Amniotic epithelial cell (primary cell): ENCODE measurements around the gene IL2RA.
"Not testable (repeated sequence)": the region's sequence is repeated elsewhere in the genome, so short reads cannot be mapped to it uniquely, and the experiment has no call there.

ENCODE experiments used
- DNase-seq: peaks from one replicate; pipeline ENCODE4 v3.0.0-alpha.2; 2010; ENCODE audit warnings: low read depth

IL2RA gene

DNA sequence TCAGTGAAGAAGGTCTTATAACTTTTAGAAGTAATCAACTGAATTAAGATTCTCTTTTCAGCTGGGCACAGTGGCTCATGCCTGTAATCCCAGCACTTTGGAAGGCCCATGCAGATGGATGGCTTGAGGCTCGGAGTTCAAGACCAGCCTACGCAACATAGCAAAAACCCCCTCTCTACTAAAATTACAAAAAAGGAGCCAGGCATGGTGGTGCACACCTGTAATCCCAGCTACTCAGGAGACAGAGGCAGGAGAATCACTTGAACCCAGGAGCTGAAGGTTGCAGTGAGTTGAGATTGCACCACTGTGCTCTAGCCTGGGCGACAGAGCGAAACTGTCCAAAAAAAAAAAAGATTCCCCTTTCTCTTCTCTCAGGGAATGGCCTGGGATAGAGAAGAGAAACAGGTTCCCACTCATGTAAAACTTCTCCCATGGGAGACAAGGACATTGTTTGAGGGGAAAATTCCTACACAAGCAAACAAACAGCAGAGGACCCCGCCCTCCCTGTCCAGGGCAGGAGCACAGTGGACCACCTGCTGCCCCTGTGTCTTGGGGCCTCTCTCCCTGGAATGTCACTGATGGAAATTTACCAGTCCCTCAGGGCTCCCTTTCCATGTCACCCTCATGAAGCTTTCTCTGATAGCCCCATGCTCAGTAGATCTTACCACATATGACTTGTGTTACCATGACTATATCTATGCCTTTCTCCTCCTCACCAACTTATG, 5.6 kb downstream of the IL2RA start:
- no peak for DNase-seq

DNA sequence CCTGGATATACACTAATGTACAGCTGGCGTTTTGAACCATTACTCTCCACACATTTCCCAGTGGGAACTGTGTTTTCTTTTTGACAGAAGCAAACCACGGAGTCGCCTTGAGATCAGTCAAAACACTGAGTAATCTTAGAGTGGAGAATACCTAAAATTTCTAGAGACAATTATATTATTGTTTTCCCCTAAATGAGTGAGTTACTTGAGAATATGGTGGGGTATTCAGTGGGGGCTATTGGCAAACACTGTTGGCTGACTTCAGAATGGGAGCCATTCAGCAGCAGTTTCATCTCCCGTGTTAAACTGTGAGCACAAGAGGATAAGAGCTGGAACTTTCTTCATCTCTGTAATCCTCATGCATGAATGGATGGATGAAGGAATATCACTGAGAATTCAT, 6.2 kb downstream of the IL2RA start:
- no peak for DNase-seq

DNA sequence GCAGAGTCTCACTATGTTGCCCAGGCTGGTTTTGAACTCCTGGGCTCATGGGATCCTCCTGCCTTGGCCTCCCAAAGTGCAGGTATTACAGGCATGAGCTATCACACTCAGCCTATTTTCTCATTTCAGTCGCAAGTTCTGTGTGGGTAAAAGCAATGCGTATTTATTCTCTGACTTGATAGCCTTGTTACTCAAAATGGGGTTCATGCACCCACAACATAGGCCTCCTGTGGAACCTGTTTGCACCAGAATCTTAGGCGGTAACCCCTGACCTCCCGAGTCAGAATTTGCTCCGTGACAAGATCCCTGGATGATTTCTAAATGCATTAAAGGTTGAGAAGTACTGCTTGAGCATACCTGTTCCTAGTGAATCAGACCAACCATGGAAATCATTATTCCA, 7.3 kb downstream of the IL2RA start:
- no peak for DNase-seq

DNA sequence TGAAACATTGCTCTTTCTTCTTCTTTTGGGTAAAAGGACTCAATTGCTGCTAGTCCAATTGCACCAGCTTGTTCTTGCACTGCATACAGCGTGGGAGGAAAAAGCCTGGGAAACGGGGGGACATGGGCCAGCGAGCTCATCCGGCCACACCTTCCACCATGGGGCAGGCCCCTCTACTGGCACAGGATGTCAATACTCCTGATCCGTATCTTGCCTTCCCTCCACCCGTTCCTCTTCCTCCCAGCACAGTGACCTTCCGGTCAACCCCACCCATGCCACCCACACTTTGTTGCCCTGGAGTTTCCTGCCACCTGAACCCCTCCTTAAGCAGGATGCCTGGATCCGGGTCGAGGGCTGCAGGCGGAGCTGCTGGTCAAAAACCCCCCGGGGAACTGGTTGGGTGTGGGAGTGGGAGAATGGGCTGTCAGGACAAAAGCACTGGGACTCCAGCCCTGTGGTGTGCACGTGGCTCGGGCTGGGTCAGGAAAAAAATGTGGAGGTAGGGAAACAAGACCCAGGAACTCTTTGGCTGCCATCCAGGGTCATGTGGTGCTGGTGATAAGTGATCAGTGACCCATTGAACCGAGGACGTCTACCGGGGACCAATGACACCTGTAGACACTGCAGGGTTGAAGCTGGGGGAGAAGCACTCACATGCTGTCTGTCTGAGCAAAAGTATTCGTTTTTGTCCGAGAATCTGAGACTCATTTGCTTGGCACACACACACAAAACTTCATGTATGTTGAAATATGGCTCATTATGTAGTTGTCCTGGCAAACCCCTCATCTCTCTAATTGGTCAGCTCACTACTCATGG, 8.1 kb downstream of the IL2RA start:
- no peak for DNase-seq

DNA sequence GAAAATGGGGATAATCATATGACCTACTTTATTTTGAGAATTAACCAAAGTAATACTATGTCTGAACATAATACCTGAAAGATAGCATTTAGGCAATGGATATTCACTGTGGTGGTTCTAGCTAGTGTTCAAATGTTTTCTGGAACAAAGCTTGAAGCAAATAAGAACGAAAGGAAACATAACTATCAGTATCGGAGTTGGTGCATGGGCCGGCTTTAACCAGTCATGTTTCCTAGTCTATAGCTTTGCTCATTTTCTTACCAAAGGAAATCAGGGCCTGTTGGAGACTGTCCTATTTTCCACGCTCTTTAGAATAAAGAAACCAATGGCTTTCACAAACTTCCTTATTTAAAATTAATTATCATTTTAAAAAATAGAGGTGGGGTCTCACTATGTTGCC, 8.9 kb downstream of the IL2RA start:
- no peak for DNase-seq

DNA sequence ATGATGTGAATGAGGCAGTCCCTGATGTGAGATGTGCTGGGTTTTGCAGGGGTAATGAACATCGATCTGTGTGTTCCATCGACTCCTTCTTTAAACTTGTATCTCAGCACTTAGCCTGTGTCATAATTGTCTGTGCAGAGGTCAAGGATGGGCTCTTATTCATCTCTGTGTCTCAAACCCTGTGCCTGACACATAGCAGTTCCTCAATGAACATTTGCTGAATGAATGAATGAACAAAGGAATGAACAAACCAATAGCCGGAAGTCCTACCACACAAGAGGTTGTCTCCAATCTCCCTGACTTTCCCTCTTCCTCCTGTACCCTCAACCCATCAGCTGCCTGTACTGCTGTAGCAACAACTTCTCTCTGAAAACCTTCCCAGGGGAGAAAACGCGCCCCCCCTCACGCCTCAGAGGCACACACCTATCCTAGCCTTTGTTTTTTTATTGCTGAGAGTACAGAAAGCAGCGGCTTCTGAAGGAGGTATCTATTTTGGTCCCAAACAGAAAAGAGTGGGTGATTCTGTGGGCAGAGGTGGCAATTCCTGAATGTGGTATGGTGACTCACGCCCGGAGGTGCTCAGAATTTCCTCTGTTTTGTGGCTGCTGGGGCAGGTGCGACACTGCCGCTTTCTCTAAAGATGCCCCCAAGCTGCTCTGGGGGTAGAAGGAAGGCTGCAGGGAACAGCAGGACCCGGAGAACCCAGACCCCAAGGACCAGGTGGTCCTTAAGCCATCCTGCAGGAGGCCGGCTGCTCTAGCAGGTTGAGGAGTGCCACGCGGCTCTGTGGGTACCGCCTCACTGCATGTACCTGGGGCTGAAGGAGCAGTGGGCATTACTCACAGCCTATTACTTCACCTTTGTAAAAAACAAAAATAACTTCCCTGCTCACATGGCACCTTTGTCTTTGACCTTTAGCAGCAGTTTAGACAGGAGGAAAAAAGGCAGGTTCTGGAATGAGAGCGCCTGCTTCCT, 9.6 kb downstream of the IL2RA start:
- no peak for DNase-seq

DNA sequence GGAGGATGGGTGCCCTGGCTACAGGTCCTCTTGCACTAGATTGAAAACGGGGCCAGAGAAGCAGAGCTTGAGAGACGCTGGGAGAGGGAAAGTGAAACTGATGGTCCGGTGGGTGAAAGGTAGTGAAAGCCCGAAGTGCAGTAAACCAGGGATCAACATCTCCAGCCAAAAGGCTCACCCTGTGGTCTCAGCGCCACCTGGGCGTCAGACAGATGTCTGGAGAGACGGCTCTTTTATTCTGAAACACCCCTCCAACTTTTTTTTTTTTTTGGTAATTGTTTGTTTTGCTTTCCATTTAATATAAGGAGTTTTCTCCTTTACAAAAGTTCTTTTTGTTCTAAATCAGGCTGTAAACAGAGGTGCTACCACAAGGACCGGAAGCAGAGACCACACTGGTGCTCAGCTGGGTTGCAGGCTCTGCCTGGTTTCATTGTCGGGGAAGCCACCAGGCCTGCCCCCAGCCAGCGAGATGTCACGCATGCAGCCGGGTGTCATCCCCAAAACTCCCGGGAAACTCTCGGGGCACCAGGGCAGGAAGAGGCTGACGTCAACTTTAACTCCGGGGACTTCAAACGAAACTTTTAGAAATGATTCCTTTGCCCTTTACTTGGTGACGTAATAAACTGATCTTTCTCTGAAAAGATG, 11.2 kb downstream of the IL2RA start:
- peak; percentile 52 for DNase-seq

DNA sequence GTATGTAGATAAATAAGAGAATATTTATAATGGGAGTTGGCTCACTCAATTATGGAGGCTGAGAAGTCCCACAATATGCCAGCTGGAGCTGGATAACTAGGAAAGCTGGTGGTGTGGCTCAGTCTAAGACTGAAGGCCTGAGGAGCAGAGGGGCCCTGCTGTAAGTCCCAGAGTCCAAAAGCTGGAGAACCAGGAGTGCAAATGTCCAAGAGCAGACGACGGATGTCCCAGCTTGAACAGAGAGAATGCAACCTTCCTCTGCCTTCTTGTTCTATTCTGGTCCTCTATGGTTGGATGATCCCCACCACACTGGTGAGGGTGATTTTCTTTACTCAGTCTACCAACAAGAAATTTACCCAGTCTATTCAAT, 13.2 kb downstream of the IL2RA start:
- DNase-seq: no peak

DNA sequence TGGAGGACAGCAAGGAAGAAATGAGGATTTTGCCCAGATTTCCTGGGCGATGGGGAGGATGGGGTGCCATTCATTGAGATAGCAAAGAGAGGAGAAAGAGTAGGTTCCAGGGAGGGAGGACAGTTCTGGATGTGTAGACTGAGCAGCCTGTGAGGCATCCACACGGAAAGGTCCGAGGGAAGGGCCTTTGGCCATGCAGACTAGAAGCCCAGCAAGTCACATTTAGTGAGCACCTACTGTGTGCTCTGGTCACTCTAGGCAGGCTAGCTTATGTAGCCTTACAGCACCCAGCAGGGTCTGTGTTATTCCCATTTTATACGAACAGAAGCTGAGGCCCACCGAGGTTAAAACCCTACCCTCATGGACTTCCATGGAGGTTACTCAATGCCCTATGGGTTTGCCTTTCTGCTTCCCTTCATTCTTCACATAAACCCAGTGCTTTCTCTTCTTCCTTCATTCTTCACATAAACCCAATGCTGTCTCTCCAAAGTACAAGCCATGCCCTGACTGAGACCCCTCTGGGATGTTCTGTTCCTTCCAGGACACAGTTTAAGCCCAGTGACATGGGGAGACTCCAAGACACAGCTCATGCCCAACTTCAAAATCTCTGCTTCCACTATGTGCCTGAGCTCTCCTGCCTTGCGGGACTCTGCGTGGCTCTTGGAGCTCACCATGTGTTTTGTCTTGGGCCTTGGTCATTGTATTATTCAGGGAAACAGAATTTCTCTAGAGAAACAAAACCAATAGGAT, 13.7 kb downstream of the IL2RA start:
- no peak for DNase-seq

DNA sequence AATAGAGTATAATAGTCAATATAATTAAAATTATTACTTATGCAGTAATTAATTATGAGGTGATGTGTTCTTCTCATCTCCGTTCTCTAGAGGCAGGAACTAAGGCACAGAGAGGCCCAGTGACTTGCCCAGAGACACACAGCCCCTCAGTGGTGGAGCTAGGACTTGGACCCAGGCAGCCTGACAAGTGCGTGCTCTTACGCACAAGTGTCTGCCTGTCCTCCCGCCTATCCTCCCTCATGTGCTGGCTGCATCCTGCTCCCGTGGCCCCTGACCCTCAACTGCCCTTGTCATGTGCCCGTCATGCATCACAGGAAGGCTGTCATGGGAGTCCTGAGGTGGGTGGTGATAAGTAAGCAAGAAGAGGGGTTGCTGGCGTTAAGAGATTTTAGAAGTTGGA, 14.3 kb downstream of the IL2RA start:
- DNase-seq: no peak

DNA sequence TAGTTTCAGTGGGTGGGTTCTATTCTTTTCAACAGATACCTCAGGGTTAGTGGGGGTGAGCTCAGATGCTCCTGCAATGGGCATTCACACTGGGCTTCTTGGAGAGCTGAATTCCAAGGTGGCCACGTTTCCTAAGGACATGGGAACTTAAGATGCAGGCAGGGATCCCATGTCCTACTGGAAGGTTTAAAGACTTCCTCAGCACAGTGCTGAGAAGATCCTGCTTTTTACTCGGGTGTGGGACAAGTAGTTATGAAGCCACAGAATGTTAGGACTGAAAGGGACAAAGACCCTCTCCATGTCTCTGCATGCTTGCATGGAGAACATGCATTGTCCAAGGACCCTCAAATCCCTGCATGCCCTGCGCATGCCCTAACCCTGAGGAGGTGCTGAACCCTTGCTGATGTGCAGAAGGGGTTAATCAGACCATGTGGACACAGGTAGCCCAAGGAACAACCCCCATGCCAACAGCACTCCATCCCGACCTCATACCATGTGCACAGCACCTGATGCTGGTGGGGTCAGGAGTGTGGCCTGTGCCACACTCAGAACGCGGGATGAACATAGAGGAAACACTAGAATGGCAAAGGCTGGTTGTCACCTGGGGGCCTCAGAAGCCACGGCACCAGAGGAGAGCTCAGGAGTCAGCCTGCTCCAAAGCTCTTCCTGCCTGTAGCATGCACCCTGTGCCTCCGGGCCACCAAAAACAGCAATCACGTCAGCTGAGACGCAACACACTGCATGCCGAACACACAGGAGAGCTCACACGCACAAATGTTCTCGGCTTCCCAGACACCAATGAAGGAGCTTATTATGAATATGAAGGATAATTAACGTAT, 15.2 kb downstream of the IL2RA start:
- DNase-seq: no peak

DNA sequence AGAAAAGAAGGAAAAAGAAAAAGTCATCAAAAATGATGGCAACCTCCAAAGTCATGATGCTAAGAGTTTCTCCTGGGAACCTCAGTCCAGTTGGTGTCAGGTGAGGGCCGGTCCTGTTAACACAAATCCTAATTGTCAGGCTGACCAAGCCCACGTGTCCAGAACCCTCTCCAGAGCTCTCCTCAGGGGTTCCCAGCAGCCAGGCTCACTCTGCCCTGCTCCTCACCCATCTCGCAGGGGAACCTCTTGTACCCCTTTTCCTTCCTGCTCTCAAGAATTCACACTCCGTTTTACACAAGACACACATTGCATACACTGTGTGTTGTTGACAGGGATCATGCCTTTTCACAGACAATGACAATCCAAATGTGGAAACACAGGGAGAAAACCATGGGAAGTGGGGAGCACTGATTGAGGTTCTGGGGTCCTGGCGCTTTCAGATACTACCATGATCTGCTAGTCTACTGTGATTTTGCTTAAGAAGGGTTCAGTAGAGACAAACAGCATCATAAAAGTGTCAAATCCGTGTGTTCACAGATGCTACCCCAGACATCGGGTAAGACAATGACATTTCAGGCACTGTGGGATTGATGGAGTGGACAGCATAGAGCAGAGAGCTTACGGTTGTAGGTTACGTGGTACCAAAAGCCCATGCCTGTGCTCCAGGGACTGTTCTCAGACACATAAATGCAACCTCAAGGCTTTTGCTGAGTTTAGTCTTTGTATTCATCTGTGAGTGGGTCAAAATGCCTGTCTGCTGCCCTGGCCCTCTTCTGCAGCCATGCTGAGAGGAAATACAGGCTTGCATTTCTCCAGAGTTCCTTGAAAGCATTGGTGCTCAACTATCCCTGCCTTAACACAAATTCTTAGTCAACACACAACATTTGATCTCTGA, 16.0 kb downstream of the IL2RA start:
- no peak for DNase-seq

DNA sequence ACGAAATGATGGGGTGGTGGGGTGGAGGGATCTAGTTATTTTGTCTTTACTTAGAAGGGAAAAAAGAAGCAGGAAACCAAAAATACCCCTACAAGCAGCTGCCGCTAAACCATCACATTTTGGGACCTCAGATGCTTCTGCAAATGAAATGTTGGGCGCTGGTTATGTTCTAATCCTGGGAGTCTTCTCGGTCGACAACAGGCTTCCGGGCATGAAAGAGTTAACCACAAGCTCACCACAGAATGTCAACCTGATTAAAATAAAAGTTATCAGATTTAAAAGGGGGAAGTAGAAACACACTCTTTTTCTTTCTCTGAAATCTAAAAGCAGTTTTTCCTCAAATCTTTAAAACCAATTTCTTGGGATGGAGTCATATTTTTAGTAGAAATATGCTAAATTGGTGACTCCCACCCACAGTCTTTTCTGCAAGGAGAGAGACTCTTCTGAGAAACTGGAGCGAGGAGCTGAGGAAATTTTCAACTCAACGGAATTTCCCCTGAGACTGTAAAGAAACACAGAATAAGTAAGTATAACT, 16.8 kb downstream of the IL2RA start:
- DNase-seq: no peak

DNA sequence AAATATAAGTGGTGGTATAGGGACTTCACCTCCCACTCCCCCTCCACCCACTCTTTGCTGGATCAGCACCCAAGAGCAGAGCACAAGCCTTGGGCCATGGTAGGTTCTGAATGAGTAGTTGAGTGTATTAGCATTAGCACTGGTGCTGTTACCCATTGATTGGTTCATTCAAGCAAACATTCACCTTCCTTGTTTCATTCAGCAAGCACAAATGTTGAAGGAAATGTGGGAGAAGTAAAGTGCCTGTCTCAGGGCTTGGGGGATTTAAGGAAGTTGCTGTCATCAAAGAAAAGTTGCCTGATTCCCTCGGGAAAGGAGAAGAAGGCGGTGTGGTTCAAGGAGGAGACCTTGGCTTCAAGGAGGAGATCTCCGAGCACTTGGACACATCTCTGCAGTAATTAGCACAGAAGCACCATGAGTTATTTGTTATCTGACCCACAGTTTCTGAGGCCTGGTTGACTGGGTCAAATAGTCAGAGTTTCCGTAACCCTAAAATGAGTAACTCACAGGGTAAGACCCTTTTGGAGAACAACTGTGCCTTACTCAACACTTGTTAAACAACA, 17.3 kb downstream of the IL2RA start:
- no peak for DNase-seq

DNA sequence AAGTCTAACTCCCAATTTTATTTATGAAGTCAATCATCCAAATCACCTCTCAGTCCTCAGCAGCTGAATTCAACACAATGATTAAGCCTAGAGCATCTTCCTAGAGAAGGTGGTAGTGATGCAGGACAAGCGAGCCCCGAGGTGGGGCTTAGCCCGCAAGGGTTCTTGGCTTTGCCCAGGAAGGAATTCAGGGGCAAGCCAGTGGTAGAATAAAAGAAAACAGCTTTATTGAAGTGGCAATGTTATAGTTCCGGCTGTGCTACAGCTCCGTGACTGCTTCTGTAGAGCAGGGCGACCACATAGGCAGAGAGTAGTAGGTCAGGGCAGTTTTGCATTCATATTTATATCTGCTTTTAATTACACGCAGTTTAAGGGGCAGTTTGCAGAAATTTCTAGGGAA, 18.1 kb downstream of the IL2RA start:
- DNase-seq: no peak

DNA sequence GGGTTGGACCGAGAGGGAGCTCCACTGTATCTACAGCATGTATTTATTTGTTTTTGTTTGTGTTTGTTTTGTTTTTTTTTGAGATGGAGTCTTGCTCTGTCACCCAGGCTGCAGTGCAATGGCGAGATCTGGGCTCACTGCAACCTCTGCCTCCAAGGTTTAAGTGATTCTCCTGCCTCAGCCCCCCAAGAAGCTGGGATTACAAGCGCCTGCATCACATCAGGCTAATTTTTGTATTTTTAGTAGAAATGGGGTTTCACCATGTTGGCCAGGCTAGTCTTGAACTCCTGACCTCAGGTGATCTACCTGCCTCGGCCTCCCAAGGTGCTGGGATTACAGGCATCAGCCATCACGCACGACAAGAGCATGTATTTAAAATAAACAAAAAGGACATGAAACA, 18.8 kb downstream of the IL2RA start:
- not testable (repeated sequence) for DNase-seq

DNA sequence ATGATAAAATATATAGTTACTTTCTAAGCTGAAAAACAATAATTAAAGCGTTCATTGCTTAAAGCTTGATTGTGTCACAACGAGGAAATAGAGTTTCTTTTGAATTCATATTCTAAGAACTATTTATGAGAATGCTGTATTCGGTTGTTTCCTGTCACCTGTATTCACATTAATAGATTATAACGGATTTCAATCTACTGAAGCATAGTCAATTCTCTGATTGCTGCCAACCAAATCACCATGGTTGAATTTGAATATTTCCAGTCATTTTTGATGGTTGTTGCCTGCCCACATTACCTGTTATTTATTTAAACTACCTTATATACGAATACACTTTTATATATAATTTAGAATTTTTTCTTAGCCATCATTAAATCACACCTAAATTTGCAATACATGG, 22.0 kb downstream of the IL2RA start:
- no peak for DNase-seq

DNA sequence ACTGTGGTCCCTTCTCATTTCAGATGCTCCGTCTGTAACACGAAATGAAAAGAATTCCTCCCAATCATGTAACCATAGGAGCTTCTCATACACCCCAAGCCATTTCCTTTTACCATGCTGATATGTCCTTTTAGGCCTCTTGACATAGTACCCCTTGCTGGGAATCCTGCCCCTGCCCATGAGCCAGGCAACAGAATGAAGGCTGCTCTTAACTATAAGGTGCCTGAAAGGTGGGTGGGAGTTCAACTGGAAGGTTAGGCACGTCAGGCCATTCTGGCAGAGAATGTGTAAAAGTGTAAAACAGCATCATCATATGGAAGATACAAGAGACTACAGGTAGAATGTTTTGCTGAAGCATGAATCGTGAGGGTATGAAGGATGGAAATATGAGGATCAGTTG, 22.5 kb downstream of the IL2RA start:
- DNase-seq: no peak
